Hepatocyte (in vitro differentiated cells): ENCODE data around the gene CDH11.

Experiments used
- CTCF ChIP-seq: fragments of 200-600 bp; sonication (generic); IDR thresholded peaks from 2 replicates; pipeline ENCODE4 v1.5.1; 2016; ENCODE audit warnings: antibody characterized with exemption, mild to moderate bottlenecking; ENCODE audit not compliant: poor library complexity
- EZH2phosphoT487 ChIP-seq: fragments of 200-600 bp; sonication (generic); IDR thresholded peaks from one replicate; pipeline ENCODE4 v1.6.1; 2018; ENCODE audit warnings: antibody characterized with exemption, mild to moderate bottlenecking, low read depth, moderate library complexity; ENCODE audit not compliant: unreplicated experiment, severe bottlenecking

- no peak for TF ChIP-seq CTCF
- TF ChIP-seq EZH2phosphoT487, result no peak
Measured at GRCh38 chr16:64898159-64898558, 223.7 kb downstream of the CDH11 start.
